ENCODE results near the gene VIPR2. TPM values are rescaled to one million over a fixed set of nuclear protein-coding genes. Genes with fewer than 3 reads are reported as not detected.

VIPR2 gene
- total RNA-seq, 4 donors from 2014 or later, result 9.3 to 16.6 (median 12.1) TPM

DNA sequence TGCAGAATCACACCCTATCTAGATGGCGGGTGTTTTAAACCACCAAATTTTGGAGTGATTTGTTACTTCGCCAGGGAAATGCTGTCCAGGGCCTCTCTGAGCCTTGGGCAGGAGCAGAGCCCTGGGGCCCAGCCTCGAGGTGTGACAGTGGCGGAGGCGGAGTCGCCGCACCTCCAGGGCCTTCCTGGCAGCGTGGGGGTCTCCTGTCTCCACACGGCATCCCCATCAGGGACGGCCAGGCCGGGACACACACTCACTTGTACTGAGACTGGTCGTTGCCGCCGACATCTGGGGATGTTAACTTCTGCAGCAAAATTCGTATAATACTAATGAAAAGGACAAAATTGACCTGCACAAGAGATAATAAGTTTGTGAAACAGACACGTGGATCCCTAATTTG is 110.7 kb downstream of the VIPR2 start:
- peaks cover 0 to 35% (median 9%) of the 10 kb centered on the region in 4 donors for H3K36me3 ChIP-seq
- H3K4me3 ChIP-seq, result no peak overlapping the region
- H3K27me3 ChIP-seq, result peaks cover 0 to 23% (median 0%) of the 10 kb centered on the region in 4 donors
- H3K27ac ChIP-seq (replicated peaks in 1 of 4), result no peak overlapping the region
- 79% methylated on average over 16 of the region's 16 CpGs for WGBS
- no peaks in the 10 kb centered on the region for H3K9me3 ChIP-seq
- intact Hi-C loops (cut with DNase I), result loop anchor here (10.0 kb wide), 1 partner anchor 111 kb away; the partner anchor contains the start of gene VIPR2
- TF ChIP-seq POLR2AphosphoS5 (IDR thresholded peaks at IDR 0.05) (no peak), POLR2A (IDR thresholded peaks at IDR 0.05; ENCODE audit: low read depth) (no peak), EP300 (IDR thresholded peaks at IDR 0.05) (no peak)
- TF ChIP-seq, protein P1, sequence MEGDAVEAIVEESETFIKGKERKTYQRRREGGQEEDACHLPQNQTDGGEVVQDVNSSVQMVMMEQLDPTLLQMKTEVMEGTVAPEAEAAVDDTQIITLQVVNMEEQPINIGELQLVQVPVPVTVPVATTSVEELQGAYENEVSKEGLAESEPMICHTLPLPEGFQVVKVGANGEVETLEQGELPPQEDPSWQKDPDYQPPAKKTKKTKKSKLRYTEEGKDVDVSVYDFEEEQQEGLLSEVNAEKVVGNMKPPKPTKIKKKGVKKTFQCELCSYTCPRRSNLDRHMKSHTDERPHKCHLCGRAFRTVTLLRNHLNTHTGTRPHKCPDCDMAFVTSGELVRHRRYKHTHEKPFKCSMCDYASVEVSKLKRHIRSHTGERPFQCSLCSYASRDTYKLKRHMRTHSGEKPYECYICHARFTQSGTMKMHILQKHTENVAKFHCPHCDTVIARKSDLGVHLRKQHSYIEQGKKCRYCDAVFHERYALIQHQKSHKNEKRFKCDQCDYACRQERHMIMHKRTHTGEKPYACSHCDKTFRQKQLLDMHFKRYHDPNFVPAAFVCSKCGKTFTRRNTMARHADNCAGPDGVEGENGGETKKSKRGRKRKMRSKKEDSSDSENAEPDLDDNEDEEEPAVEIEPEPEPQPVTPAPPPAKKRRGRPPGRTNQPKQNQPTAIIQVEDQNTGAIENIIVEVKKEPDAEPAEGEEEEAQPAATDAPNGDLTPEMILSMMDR (IDR thresholded peaks at IDR 0.05), result no peak
- peaks cover 2 to 30% (median 16%) of the 10 kb centered on the region in 4 donors for H3K4me1 ChIP-seq
- DNase-seq (ENCODE audit: extremely low spot score), result peak; percentile 86

DNA sequence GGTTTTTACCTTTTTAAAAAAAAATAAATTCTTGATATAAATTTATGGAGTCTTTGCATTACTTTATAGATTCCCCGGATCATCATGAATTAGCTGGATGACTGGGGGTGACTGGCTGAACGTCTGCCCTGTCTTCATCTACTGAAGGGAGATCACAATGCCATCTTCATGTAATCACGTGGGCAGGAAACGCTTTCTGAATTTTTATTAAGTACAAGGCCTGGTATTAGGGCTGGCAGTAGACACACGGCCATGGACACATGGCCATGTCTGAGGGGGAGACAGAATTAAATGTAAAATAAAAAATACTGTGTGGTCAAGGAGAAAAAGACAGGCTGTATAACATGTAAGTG is 111.2 kb downstream of the VIPR2 start:
- intact Hi-C loops (cut with DNase I), result loop anchor here (10.0 kb wide), 1 partner anchor 111 kb away; the partner anchor contains the start of gene VIPR2
- no peak overlapping the region for H3K27ac ChIP-seq (replicated peaks in 1 of 4)
- H3K4me3 ChIP-seq, result no peak overlapping the region
- H3K36me3 ChIP-seq, result peaks cover 0 to 34% (median 9%) of the 10 kb centered on the region in 4 donors
- TF ChIP-seq POLR2A (IDR thresholded peaks at IDR 0.05; ENCODE audit: low read depth) (no peak), POLR2AphosphoS5 (IDR thresholded peaks at IDR 0.05) (no peak)
- H3K27me3 ChIP-seq, result peaks cover 0 to 24% (median 0%) of the 10 kb centered on the region in 4 donors
- DNase-seq (ENCODE audit: extremely low spot score), result peak; percentile 57
- 78% methylated on average over 5 of the region's 5 CpGs for WGBS
- peaks cover 2 to 30% (median 16%) of the 10 kb centered on the region in 4 donors for H3K4me1 ChIP-seq
- H3K9me3 ChIP-seq, result no peaks in the 10 kb centered on the region

DNA sequence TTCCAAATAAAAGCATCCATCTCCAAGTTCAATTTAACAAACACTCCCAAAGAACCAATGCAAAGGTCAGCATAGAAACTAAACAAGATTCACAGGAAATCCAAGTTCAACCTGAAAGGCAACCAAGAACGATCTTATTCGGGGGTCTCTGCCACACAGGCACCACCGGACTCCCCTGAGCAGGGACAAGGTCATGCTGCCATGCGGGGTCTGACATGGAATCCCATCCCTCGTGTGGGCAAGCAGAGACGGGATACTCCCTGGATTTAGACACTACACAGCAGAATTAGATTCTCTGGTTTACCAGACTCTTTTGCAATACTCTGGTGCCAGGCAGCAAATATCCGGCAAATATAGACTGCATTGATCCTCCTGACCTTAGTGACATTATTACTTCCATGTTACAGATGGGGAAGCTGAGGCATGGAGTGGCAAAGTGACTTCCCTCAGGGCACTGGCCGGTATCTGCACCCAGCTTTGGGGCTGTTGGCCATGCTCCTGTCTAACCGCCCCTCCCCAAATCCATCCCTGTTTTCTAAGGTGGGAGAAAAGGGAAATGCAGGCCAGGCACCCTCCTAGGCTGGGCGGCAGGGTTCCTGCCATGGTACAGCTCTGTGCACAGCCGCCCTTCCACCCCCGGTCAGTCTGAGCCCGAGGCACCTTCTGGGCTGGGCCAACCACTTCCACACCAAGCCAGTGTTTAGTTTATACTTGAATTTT is 111.8 kb downstream of the VIPR2 start:
- Histone ChIP-seq H3K9me3 (no peaks in the 10 kb centered on the region), H3K27ac (replicated peaks in 1 of 4) (no peak overlapping the region), H3K36me3 (peaks cover 0 to 30% (median 9%) of the 10 kb centered on the region in 4 donors), H3K4me1 (peaks cover 2 to 30% (median 16%) of the 10 kb centered on the region in 4 donors), H3K27me3 (peaks cover 0 to 25% (median 0%) of the 10 kb centered on the region in 4 donors), H3K4me3 (no peak overlapping the region)
- 90% methylated on average over 13 of the region's 13 CpGs for WGBS
- intact Hi-C loops (cut with DNase I), result loop anchor here (10.0 kb wide), 1 partner anchor 112 kb away; the partner anchor contains the start of gene VIPR2
- peak; percentile 81 for DNase-seq (ENCODE audit: extremely low spot score)
- TF ChIP-seq POLR2A (IDR thresholded peaks at IDR 0.05; ENCODE audit: low read depth), result no peak
- no peak for TF ChIP-seq POLR2AphosphoS5 (IDR thresholded peaks at IDR 0.05)

DNA sequence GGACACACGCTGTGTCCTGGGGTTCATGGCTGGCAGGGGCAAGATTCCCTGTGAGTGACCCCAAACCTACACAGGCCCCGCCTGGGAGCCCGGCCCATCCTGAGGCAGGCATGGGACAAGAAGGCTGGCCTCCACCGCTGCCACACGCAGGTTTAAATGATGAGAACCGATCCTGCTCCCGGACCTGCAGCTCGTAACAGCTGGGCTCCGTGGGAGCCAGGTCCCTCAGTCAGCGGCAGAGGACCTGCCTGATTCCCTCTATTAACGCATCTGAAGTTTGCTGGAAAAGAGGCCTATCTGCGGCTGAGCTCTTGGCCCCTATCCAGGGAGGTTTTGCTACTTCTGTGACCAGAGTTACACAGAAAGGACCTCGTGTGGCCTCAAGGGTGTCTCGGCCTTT is 112.3 kb downstream of the VIPR2 start:
- peaks cover 0 to 31% (median 0%) of the 10 kb centered on the region in 4 donors for H3K27me3 ChIP-seq
- TF ChIP-seq POLR2A (IDR thresholded peaks at IDR 0.05; ENCODE audit: low read depth) (no peak), EP300 (IDR thresholded peaks at IDR 0.05) (no peak), POLR2AphosphoS5 (IDR thresholded peaks at IDR 0.05) (no peak)
- TF ChIP-seq, protein P1 (IDR thresholded peaks at IDR 0.05), result no peak
- DNase-seq (ENCODE audit: extremely low spot score), result peak; percentile 77
- H3K9me3 ChIP-seq, result no peaks in the 10 kb centered on the region
- peaks cover 5 to 33% (median 20%) of the 10 kb centered on the region in 4 donors for H3K4me1 ChIP-seq
- WGBS, result 80% methylated on average over 9 of the region's 14 CpGs
- H3K27ac ChIP-seq (replicated peaks in 1 of 4), result peak overlapping the region in 2 of 4 donors; percentile 44 to 72
- H3K36me3 ChIP-seq, result peaks cover 0 to 30% (median 9%) of the 10 kb centered on the region in 4 donors
- no peak overlapping the region for H3K4me3 ChIP-seq
- intact Hi-C loops (cut with DNase I), result loop anchor here (10.0 kb wide), 1 partner anchor 112 kb away; the partner anchor contains the start of gene VIPR2

DNA sequence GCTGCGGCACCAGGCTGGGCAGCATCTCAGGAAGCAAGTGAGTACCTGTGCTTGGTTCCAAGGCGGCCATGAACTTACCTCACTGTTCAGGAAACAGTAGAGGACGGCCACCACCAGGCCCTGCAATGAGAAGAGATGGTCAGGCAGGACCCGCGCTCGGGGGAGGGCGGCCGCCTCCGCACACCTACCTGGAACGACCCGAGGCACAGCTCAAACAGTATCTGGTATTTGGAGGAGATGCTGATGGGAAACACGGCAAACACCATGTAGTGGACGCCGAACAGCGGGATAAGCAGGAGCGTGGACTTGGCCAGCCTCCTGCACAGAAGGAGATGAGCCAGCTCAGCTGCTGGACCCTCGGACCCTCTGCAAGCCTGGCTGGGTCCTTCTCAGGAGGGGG is 112.9 kb downstream of the VIPR2 start:
- Histone ChIP-seq H3K4me3 (no peak overlapping the region), H3K27ac (replicated peaks in 1 of 4) (peak overlapping the region; percentile 69 to 82 (median 70)), H3K4me1 (peaks cover 7 to 36% (median 24%) of the 10 kb centered on the region in 4 donors), H3K36me3 (peaks cover 0 to 29% (median 8%) of the 10 kb centered on the region in 4 donors), H3K27me3 (peaks cover 0 to 28% (median 1%) of the 10 kb centered on the region in 4 donors), H3K9me3 (no peaks in the 10 kb centered on the region)
- intact Hi-C loops (cut with DNase I), result loop anchor here (10.0 kb wide), 1 partner anchor 113 kb away; the partner anchor contains the start of gene VIPR2
- TF ChIP-seq POLR2AphosphoS5 (IDR thresholded peaks at IDR 0.05), result no peak
- TF ChIP-seq POLR2A (IDR thresholded peaks at IDR 0.05; ENCODE audit: low read depth), result no peak
- no peak for TF ChIP-seq EP300 (IDR thresholded peaks at IDR 0.05)
- TF ChIP-seq, protein P1 (IDR thresholded peaks at IDR 0.05), result no peak
- DNase-seq (ENCODE audit: extremely low spot score), result peak; percentile 79
- WGBS, result 99% methylated on average over 17 of the region's 17 CpGs
